ENCODE data around the gene AHSA1. TPM values are rescaled to one million over a fixed set of nuclear protein-coding genes. Genes with fewer than 3 reads are reported as not detected.

Gene AHSA1
- polyA plus RNA-seq, 1 donor from 2014 or later, result 207 TPM

DNA sequence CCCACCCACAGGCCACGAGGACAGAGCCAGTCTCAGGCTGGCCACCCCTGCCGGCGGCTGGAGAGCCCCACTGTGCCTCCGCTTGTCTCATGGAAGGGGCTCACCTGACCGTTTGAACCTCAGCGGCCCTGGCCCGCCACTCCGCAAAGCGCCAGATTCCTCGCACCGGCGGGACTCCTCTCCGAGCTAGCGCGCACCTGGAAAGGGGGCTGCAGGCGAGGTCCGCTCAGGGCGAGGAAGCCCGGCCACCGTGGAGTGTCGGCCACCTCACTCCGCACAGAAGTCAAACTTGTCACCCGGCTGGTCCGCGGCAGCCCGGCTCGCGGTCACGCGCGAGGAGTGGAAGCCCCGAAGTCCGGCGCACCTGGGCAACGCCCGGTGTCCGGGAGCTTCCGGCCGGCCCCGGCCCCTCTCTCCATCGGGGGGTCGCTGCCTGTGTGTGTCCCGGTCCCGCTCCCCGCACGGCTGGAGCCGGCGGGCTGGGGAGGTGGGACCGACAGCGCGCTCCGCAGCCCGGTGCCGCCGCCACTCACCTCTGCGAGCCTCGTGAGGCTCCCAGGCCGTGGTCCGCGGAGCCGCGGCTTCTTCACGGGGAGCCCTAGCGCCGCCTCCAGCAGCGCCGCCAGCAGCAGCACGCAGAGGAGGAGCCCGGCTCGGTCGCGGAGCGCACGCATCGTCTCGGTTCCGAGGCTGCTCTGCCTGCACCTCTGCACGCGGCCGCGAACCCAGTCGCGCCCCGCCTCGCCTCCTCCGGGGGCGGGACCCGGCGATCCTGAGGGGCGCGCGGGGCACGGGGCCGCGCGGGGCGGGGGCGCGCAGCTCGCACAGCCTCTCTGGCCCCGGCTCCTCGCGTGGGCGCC, 40.5 kb downstream of the AHSA1 start, which contains the start of gene ISM2:
Gene ISM2, minus strand, starts transcription at position 697 of the 860 bp plus-strand sequence. Its CDS starts 23 bp downstream, at position 674.
- H3F3A ChIP-seq (ENCODE audit: insufficient read depth, low read length, poor library complexity, severe bottlenecking), result no peaks in the 10 kb centered on the region
- H3K9me2 ChIP-seq (ENCODE audit: insufficient read depth, low read length), result no peaks in the 10 kb centered on the region
- peaks cover 38% of the 10 kb centered on the region for H3K27me3 ChIP-seq (ENCODE audit: insufficient read depth, low read depth, low read length)
- H2AFZ ChIP-seq (ENCODE audit: low read depth, low read length), result peak within 1 kb of the TSS; percentile 56
- H3K9me3 ChIP-seq (ENCODE audit: low read length), result peaks cover 5% of the 10 kb centered on the region
- H3K79me2 ChIP-seq (replicated peaks; ENCODE audit: insufficient read depth, low read length), result no peaks in the 10 kb centered on the region
- peak within 1 kb of the TSS; percentile 62 for H3K9ac ChIP-seq (ENCODE audit: low read length)
- TF ChIP-seq TAF1 (IDR thresholded peaks at IDR 0.05; ENCODE audit: low read depth) (no peak), POLR2AphosphoS5 (IDR thresholded peaks at IDR 0.05) (peak; percentile 43), EZH2 (IDR thresholded peaks at IDR 0.05; ENCODE audit: borderline replicate concordance, insufficient read depth, low read length, poor library complexity, severe bottlenecking) (no peak), MXI1 (conservative IDR thresholded peaks at IDR 0.05; ENCODE audit: poor library complexity, severe bottlenecking) (peak; percentile 79), RAD21 (conservative IDR thresholded peaks at IDR 0.05) (peak; percentile 21)
- TF ChIP-seq, protein P1, sequence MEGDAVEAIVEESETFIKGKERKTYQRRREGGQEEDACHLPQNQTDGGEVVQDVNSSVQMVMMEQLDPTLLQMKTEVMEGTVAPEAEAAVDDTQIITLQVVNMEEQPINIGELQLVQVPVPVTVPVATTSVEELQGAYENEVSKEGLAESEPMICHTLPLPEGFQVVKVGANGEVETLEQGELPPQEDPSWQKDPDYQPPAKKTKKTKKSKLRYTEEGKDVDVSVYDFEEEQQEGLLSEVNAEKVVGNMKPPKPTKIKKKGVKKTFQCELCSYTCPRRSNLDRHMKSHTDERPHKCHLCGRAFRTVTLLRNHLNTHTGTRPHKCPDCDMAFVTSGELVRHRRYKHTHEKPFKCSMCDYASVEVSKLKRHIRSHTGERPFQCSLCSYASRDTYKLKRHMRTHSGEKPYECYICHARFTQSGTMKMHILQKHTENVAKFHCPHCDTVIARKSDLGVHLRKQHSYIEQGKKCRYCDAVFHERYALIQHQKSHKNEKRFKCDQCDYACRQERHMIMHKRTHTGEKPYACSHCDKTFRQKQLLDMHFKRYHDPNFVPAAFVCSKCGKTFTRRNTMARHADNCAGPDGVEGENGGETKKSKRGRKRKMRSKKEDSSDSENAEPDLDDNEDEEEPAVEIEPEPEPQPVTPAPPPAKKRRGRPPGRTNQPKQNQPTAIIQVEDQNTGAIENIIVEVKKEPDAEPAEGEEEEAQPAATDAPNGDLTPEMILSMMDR (IDR thresholded peaks at IDR 0.05; ENCODE audit: poor library complexity, severe bottlenecking), result no peak
- peak within 1 kb of the TSS; percentile 92 for H3K4me3 ChIP-seq (ENCODE audit: low read length)
- no peaks in the 10 kb centered on the region for H3K36me3 ChIP-seq (ENCODE audit: insufficient read depth, low read length)
- H4K20me1 ChIP-seq (ENCODE audit: insufficient read depth), result no peaks in the 10 kb centered on the region
- H3K4me2 ChIP-seq (ENCODE audit: low read length), result peak within 1 kb of the TSS; percentile 65
- no peak within 1 kb of the TSS for H3K27ac ChIP-seq (ENCODE audit: low read length)

DNA sequence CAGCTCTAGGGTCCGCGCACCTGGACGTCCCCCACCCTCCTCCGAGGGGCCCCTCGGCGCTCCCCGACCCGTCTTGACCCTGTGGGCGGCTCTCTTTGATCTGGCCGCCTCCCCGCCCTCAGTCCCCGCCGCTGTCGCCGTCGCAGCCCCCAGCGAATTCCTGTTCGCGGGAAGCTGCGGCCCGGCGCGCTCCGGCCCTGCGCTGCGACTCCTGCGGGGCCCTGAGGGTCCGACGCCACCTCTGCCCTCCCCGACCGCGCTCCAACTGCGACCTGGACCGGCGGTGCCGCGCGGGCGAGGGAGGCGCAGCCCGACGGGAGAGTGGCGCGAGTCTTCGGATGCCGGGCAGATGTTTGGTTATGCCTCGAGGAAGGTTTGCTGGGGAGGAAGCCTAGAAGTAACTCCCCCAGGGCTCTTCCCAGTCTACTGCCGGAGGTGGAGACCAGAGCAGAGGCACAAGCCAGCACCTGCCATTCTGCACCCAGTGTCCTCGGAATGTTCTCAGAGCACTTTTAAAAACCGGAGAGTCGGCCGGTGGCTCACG, 41.2 kb downstream of the AHSA1 start:
- TF ChIP-seq POLR2AphosphoS5 (IDR thresholded peaks at IDR 0.05) (peak; percentile 4), MXI1 (conservative IDR thresholded peaks at IDR 0.05; ENCODE audit: poor library complexity, severe bottlenecking) (no peak)
- Histone ChIP-seq H3K27ac (ENCODE audit: low read length) (no peak overlapping the region), H3K27me3 (ENCODE audit: insufficient read depth, low read depth, low read length) (peaks cover 38% of the 10 kb centered on the region), H2AFZ (ENCODE audit: low read depth, low read length) (peak overlapping the region; percentile 56), H3K4me2 (ENCODE audit: low read length) (no peak overlapping the region), H3K9me2 (ENCODE audit: insufficient read depth, low read length) (no peaks in the 10 kb centered on the region), H3K79me2 (replicated peaks; ENCODE audit: insufficient read depth, low read length) (no peaks in the 10 kb centered on the region), H3K9me3 (ENCODE audit: low read length) (peaks cover 6% of the 10 kb centered on the region), H3K36me3 (ENCODE audit: insufficient read depth, low read length) (no peaks in the 10 kb centered on the region), H3K4me3 (ENCODE audit: low read length) (peak overlapping the region; percentile 92), H4K20me1 (ENCODE audit: insufficient read depth) (no peaks in the 10 kb centered on the region), H3F3A (ENCODE audit: insufficient read depth, low read length, poor library complexity, severe bottlenecking) (no peaks in the 10 kb centered on the region), H3K9ac (ENCODE audit: low read length) (peak overlapping the region; percentile 62)

DNA sequence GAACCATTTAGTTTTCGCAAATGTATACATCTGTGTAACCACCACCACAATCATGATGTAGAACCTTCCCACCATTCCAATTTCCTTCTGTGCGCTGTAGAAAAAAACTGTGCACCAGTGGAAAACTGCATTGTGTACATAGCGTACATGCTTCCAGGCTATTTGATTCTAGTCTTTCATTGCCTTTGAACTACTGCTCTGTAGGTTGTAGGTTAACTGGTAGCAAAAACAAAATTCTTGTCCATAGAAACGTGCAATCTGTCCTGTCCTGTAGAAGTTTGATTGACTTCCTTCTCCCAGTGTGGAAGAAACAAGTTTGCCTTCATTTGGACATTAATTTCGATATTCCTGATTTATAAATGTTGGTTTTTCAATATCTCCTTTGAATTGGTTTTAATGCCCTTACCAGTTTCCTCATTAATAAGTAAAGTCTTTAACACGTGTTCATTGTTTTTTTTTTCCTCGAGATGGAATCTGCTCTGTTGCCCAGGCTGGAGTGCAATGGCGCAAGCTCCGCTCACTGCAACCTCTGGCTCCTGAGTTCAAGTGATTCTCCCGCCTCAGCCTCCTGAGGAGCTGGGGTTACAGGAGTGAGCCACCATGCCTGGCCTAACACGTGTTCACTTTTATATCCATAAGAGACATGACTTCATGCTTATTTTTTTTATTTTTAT, 44.4 kb downstream of the AHSA1 start:
- Histone ChIP-seq H3K79me2 (replicated peaks; ENCODE audit: insufficient read depth, low read length) (no peaks in the 10 kb centered on the region), H4K20me1 (ENCODE audit: insufficient read depth) (no peaks in the 10 kb centered on the region), H3K36me3 (ENCODE audit: insufficient read depth, low read length) (no peaks in the 10 kb centered on the region), H2AFZ (ENCODE audit: low read depth, low read length) (no peak overlapping the region), H3K4me2 (ENCODE audit: low read length) (no peak overlapping the region), H3K9me3 (ENCODE audit: low read length) (peaks cover 6% of the 10 kb centered on the region), H3K9ac (ENCODE audit: low read length) (no peak overlapping the region), H3K27ac (ENCODE audit: low read length) (no peak overlapping the region), H3K27me3 (ENCODE audit: insufficient read depth, low read depth, low read length) (peaks cover 33% of the 10 kb centered on the region), H3K4me3 (ENCODE audit: low read length) (no peak overlapping the region), H3K9me2 (ENCODE audit: insufficient read depth, low read length) (no peaks in the 10 kb centered on the region), H3F3A (ENCODE audit: insufficient read depth, low read length, poor library complexity, severe bottlenecking) (no peaks in the 10 kb centered on the region)
- TF ChIP-seq POLR2AphosphoS5 (IDR thresholded peaks at IDR 0.05) (no peak), SMC3 (conservative IDR thresholded peaks at IDR 0.05; ENCODE audit: poor library complexity) (no peak), RAD21 (conservative IDR thresholded peaks at IDR 0.05) (no peak), EZH2 (IDR thresholded peaks at IDR 0.05; ENCODE audit: borderline replicate concordance, insufficient read depth, low read length, poor library complexity, severe bottlenecking) (no peak), TAF1 (IDR thresholded peaks at IDR 0.05; ENCODE audit: low read depth) (no peak)
